Lower lobe of right lung (tissue), 2 donors: ENCODE data around the gene TRIP12. TPM values are rescaled to one million over a fixed set of nuclear protein-coding genes. Genes with fewer than 3 reads are reported as not detected.
A peak's percentile ranks its signal among the peaks of the same experiment; 100 is the strongest.

Experiments
- ATAC-seq, 2 donors: fragments of 200-7000 bp; cut with Tn5 transposase; one replicate each; pipeline ENCODE4 v1.9.1; 2020 to 2022; ENCODE audit warnings: mild to moderate bottlenecking in 2 of 2, moderate library complexity in 2 of 2
- DNase-seq: peaks from one replicate; pipeline ENCODE4 v3.0.0-alpha.2; 2020
- H3K27ac ChIP-seq: fragments of 200-600 bp; one replicate; pipeline ENCODE4 v1.8.0; 2022
- H3K27me3 ChIP-seq: fragments of 200-600 bp; one replicate; pipeline ENCODE4 v1.8.0; 2022; ENCODE audit warnings: low read depth
- H3K36me3 ChIP-seq: fragments of 200-600 bp; one replicate; pipeline ENCODE4 v1.8.0; 2022; ENCODE audit warnings: mild to moderate bottlenecking
- H3K4me1 ChIP-seq: fragments of 200-600 bp; one replicate; pipeline ENCODE4 v1.8.0; 2022
- H3K4me3 ChIP-seq: fragments of 200-600 bp; one replicate; pipeline ENCODE4 v1.8.0; 2022; ENCODE audit warnings: mild to moderate bottlenecking
- H3K9me3 ChIP-seq: fragments of 200-600 bp; one replicate; pipeline ENCODE4 v1.8.0; 2022
- CTCF ChIP-seq: fragments of 200-600 bp; IDR thresholded peaks from one replicate; pipeline ENCODE4 v1.8.0; 2022; ENCODE audit warnings: antibody characterized with exemption, mild to moderate bottlenecking
- intact Hi-C: fragments of 100-400 bp; cut with DNase I; formaldehyde crosslinking; loops from one replicate; pipeline ENCODE4 v1.11.0; 2022
- total RNA-seq: library from RNA; stranded (reverse); fragmentation: NEBNext Ultra II Directional; extraction: Animal tissue kit (Norgen Biotek cat#: 25700); gene quantifications from one replicate; pipeline ENCODE4 v1.2.1, GENCODE V29; 2021
- donor health status: DM: no; HTN: yes; CAD: no; lungs with severe emphysema.

Gene TRIP12
- total RNA-seq, 1 donor from 2014 or later, result 229 TPM

GRCh38 chr2:229896857-229897256 is 25.0 kb downstream of the TRIP12 start:
- no peak overlapping the region for H3K27ac ChIP-seq
- peaks cover 19% of the 10 kb centered on the region for H3K4me1 ChIP-seq
- DNase-seq (no peak), ATAC-seq (no peak)
- H3K36me3 ChIP-seq, result no peaks in the 10 kb centered on the region
- no peaks in the 10 kb centered on the region for H3K27me3 ChIP-seq
- H3K9me3 ChIP-seq, result no peaks in the 10 kb centered on the region
- intact Hi-C loops, result no loop called here
- TF ChIP-seq CTCF, result no peak
- H3K4me3 ChIP-seq, result no peak overlapping the region

- no peak for ATAC-seq
These were observed 32.8 kb downstream of the TRIP12 start for GRCh38 chr2:229889023-229889422.

GRCh38 chr2:229888031-229888430 is 33.8 kb downstream of the TRIP12 start:
- H3K9me3 ChIP-seq, result no peaks in the 10 kb centered on the region
- H3K4me1 ChIP-seq, result peaks cover 13% of the 10 kb centered on the region
- no peaks in the 10 kb centered on the region for H3K27me3 ChIP-seq
- no peak for TF ChIP-seq CTCF
- H3K4me3 ChIP-seq, result no peak overlapping the region
- no peak for ATAC-seq
- peaks cover 7% of the 10 kb centered on the region for H3K36me3 ChIP-seq
- no peak for DNase-seq
- intact Hi-C loops, result no loop called here
- H3K27ac ChIP-seq, result no peak overlapping the region

More at GRCh38 chr2:229889023-229889422, 32.8 kb downstream of the TRIP12 start:
- intact Hi-C loops, result no loop called here
- H3K27me3 ChIP-seq, result no peaks in the 10 kb centered on the region
- H3K4me1 ChIP-seq, result peaks cover 13% of the 10 kb centered on the region
- no peak for TF ChIP-seq CTCF
- no peak overlapping the region for H3K4me3 ChIP-seq
- H3K27ac ChIP-seq, result no peak overlapping the region
- no peak for DNase-seq
- peaks cover 7% of the 10 kb centered on the region for H3K36me3 ChIP-seq
- H3K9me3 ChIP-seq, result no peaks in the 10 kb centered on the region

- Histone ChIP-seq H3K27me3 (no peaks in the 10 kb centered on the region), H3K36me3 (peaks cover 7% of the 10 kb centered on the region), H3K4me3 (no peak overlapping the region), H3K27ac (no peak overlapping the region), H3K9me3 (no peaks in the 10 kb centered on the region), H3K4me1 (peaks cover 13% of the 10 kb centered on the region)
- intact Hi-C loops, result no loop called here
- TF ChIP-seq CTCF, result no peak
- ATAC-seq, result no peak
- no peak for DNase-seq
These were observed 34.4 kb downstream of the TRIP12 start for GRCh38 chr2:229887441-229887840.

GRCh38 chr2:229884775-229885699 is 36.8 kb downstream of the TRIP12 start:
- Histone ChIP-seq H3K27ac (no peak overlapping the region), H3K27me3 (no peaks in the 10 kb centered on the region), H3K4me1 (peaks cover 13% of the 10 kb centered on the region), H3K9me3 (no peaks in the 10 kb centered on the region), H3K4me3 (no peak overlapping the region), H3K36me3 (peaks cover 7% of the 10 kb centered on the region)
- peak in 1 of 2 donors; percentile 43 for ATAC-seq
- no peak for TF ChIP-seq CTCF
- DNase-seq, result no peak
- intact Hi-C loops, result no loop called here
